Stomach (tissue), 9 donors: ENCODE measurements around the gene MPV17L2. TPM values are rescaled to one million over a fixed set of nuclear protein-coding genes. Genes with fewer than 3 reads are reported as not detected.
"Not testable (repeated sequence)": the region's sequence is repeated elsewhere in the genome, so short reads cannot be mapped to it uniquely, and the experiment has no call there.

Experiments used
- DNase-seq, 2 donors: peaks; one replicate each; pipeline versions ENCODE4 v3.0.0 to v3.0.0-alpha.2; 2013 to 2019
- H3K27ac ChIP-seq, 5 donors: fragments of 200-600 bp in 4 of 5; sonication (generic) in 4 of 5; one replicate each; pipeline ENCODE4 v1.5.1; 2013 to 2019; ENCODE audit warnings: mild to moderate bottlenecking in 1 of 5, moderate library complexity in 1 of 5
- H3K27me3 ChIP-seq, 3 donors: fragments of 200-600 bp; sonication (generic); one replicate each; pipeline ENCODE4 v1.5.1; 2017 to 2019; ENCODE audit warnings: mixed run types in 1 of 3
- H3K36me3 ChIP-seq, 4 donors: fragments of 200-600 bp; sonication (generic); 1 replicate in 3 of 4; 2 replicates in 1 of 4; pipeline ENCODE4 v1.5.1; 2016 to 2019
- H3K4me1 ChIP-seq, 4 donors: fragments of 200-600 bp; sonication (generic); one replicate each; pipeline ENCODE4 v1.5.1; 2016 to 2019
- H3K4me3 ChIP-seq, 4 donors: fragments of 200-600 bp; sonication (generic) in 3 of 4; one replicate each; pipeline ENCODE4 v1.5.1; 2016 to 2019; ENCODE audit warnings: mild to moderate bottlenecking in 1 of 4
- H3K9me3 ChIP-seq, 4 donors: fragments of 200-600 bp; sonication (generic); one replicate each; pipeline ENCODE4 v1.5.1; 2016 to 2019
- CTCF ChIP-seq, 7 experiments: fragments of 450-650 bp in 4 of 7; fragments of 200-600 bp in 3 of 7; sonication (generic) in 3 of 7; IDR thresholded peaks; one replicate each; pipeline ENCODE4 v1.5.1; 2016 to 2019; ENCODE audit warnings: antibody characterized with exemption in 7 of 7, control low read depth in 2 of 7, mild to moderate bottlenecking in 1 of 7
- EP300 ChIP-seq: sonication (generic); formaldehyde crosslinking; IDR thresholded peaks from one replicate; pipeline ENCODE4 v1.6.1; 2017; ENCODE audit warnings: antibody characterized with exemption
- POLR2A ChIP-seq, 4 donors: fragments of 450-650 bp; IDR thresholded peaks; one replicate each; pipeline ENCODE4 v1.6.1; 2016; ENCODE audit warnings: antibody characterized with exemption in 4 of 4, control low read depth in 2 of 4, mild to moderate bottlenecking in 1 of 4, moderate library complexity in 1 of 4
- POLR2AphosphoS5 ChIP-seq, 3 donors: sonication (generic); formaldehyde crosslinking; IDR thresholded peaks; one replicate each; pipeline ENCODE4 v1.6.1; 2016; ENCODE audit warnings: antibody characterized with exemption in 3 of 3
- WGBS, 5 donors: extraction: QIAGEN DNeasy Blood & Tissue Kit in 3 of 5; methylation state at CpG; one replicate each; pipeline versions ENCODE4 v1.1.5 to v1.1.7; 2013 to 2018; 5-methylcytosine and 5-hydroxymethylcytosine counted together
- intact Hi-C: fragments of 100-400 bp; cut with DNase I; formaldehyde crosslinking; loops from one replicate; pipeline ENCODE4 v1.15.1; 2023; ENCODE audit warnings: low total_unique reads
- polyA plus RNA-seq, 3 donors: library from polyadenylated mRNA; stranded (reverse); fragments of 200-250 nt; gene quantifications; one replicate each; pipeline ENCODE4 v1.2.3, GENCODE V29; 2013
- total RNA-seq, 5 donors: library from RNA; depleted of rRNA; stranded (reverse); fragments of >200 nt; gene quantifications; one replicate each; pipeline versions ENCODE4 v1.1.0 to v1.2.3, GENCODE V29; 2014 to 2016
- donor health status: healthy with polysubstance abuse.
- donor health status: Bipolar disorder and iron deficiency.
- donor health status: healthy.

The MPV17L2 gene
- total and polyA plus RNA-seq, 8 donors, result 5.9 to 200 (median 13.2) TPM

DNA sequence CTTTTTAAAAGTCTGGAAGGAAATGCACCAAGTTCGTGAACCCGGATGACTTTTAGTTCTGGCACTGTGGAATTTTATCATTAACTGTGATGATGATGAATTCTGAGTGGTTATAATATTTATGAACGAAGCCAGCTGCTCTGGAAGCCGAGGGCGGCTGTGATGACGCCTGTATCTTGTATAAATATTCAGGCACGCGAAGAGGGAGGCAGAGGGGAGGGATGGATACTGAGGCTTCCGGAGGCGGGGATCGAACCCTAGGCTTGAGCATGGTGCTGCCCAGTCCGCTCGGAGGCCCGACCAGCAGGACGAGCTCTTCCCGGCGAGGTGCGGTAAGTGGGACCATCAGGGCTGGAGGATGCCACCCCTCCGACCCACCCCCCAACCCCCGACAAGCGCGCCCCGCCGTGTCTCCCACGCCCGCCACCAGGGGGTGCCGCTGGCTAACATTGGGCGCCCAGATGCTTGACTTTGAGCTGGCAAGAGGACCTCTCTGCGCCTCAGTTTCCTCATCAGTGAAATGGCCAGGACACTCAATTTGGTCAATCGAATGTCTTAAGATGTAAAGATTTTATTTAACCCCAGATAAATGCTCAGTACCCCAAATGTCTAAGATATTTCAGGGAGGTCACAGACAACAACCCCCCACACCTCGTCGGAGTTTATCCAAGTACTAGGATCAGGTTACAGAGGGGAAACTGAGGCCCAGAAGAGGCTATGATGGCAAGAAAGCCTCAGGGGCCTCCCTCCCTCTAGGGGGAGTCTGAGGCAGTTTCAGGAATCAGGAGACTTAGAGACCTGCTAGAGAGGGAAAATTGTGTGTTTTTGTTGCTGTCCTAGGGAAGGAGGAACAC, 15.3 kb downstream of the MPV17L2 start:
- no peak for TF ChIP-seq EP300
- peak in 4 of 7 experiments; percentile 25 to 76 (median 66) for TF ChIP-seq CTCF (IDR thresholded peaks at IDR 0.05)
- peak in 1 of 3 donors; percentile 23 for TF ChIP-seq POLR2AphosphoS5 (IDR thresholded peaks at IDR 0.05)
- TF ChIP-seq POLR2A (IDR thresholded peaks at IDR 0.05), result no peak
- WGBS, 5 donors, result 13 to 21% (median 16%) methylated on average over 24 to 32 of the region's 32 CpGs
- intact Hi-C loops, result no loop called here
- Histone ChIP-seq H3K9me3 (no peaks in the 10 kb centered on the region), H3K27ac (peak overlapping the region in 2 of 5 donors; percentile 50 to 54), H3K4me3 (no peak overlapping the region), H3K36me3 (no peaks in the 10 kb centered on the region), H3K27me3 (peaks cover 0 to 13% (median 0%) of the 10 kb centered on the region in 3 donors), H3K4me1 (peaks cover 16 to 30% (median 19%) of the 10 kb centered on the region in 4 donors)
- DNase-seq, result peak in 1 of 2 donors; percentile 83

- not testable (repeated sequence) for DNase-seq, H3K36me3 ChIP-seq, H3K9me3 ChIP-seq, H3K27ac ChIP-seq, H3K4me3 ChIP-seq
- H3K4me1 ChIP-seq, result peaks cover 8 to 21% (median 14%) of the 10 kb centered on the region in 4 donors
- WGBS, 5 donors, result 85 to 92% (median 90%) methylated on average over 4 to 5 of the region's 5 CpGs
- peaks cover 0 to 13% (median 0%) of the 10 kb centered on the region in 3 donors for H3K27me3 ChIP-seq
- intact Hi-C loops, result loop anchor here (5.0 kb wide), 1 partner anchor 42 kb away; no protein-coding TSS in a partner anchor
Measured at GRCh38 chr19:18209912-18210311, 16.9 kb downstream of the MPV17L2 start.

DNA sequence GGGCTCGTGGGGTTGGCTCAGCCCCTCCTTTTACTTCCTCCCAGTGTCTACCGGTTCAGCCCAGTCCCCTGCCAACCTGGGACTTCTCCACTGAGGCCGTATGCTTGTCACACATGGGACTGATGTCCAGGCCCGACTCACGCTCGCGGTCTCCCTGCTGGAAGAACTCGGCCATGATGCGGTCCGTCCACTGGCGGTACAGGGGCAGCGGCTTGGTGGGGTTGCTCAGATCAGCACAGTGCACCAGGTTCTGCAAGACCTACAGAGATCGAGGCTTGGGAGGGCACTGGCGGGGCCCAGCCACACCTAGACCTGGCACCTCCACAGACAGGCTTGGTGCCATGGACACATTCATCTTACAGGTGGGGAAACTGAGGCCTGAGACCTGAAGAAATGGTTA, 18.7 kb downstream of the MPV17L2 start:
- no peak for DNase-seq
- Histone ChIP-seq H3K4me1 (peaks cover 0 to 11% (median 4%) of the 10 kb centered on the region in 4 donors), H3K27me3 (peaks cover 0 to 13% (median 0%) of the 10 kb centered on the region in 3 donors), H3K27ac (no peak overlapping the region), H3K9me3 (no peaks in the 10 kb centered on the region), H3K36me3 (no peaks in the 10 kb centered on the region), H3K4me3 (no peak overlapping the region)
- WGBS, 5 donors, result 80 to 88% (median 85%) methylated on average over 3 to 14 of the region's 14 CpGs
- no peak for TF ChIP-seq EP300
- no peak for TF ChIP-seq POLR2AphosphoS5 (IDR thresholded peaks at IDR 0.05)
- TF ChIP-seq POLR2A (IDR thresholded peaks at IDR 0.05), result no peak
- TF ChIP-seq CTCF (IDR thresholded peaks at IDR 0.05), result no peak
- intact Hi-C loops, result loop anchor here (5.0 kb wide), 1 partner anchor 41 kb away; no protein-coding TSS in a partner anchor

DNA sequence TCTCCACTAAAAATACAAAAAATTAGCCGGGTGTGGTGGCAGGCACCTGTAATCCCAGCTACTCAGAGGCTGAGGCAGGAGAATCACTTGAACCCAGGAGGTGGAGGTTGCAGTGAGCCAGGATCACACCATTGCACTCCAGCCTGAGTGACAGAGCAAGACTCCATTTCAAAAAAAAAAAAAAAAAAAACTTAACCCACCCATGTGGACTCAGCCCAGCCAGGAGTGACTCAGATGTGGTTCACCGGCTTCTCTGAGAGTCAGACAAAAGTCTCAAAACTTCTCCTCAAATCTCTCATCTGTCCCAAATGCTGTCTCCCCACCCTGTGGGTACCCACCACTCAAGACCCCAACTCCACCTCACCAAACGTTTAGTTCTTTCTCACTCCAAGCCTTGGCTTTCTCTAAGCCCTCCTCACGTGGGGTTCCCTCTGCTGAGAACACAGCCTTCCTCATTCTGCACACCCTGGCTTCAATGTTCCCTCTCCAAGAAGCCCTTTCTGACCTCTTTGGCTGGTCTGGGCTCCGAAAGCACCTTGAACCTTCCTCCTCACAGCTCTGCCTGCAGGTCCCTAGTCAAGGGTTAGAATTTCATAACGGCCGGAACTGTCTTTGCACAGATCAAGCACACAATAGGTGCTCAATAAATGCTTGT, 21.9 kb downstream of the MPV17L2 start:
- 61 to 66% (median 63%) methylated on average over 7 of the region's 7 CpGs for WGBS, 5 donors
- intact Hi-C loops, result loop anchor here (5.0 kb wide), 1 partner anchor 37 kb away; no protein-coding TSS in a partner anchor
- Histone ChIP-seq H3K36me3 (no peaks in the 10 kb centered on the region), H3K4me3 (no peak overlapping the region), H3K4me1 (no peaks in the 10 kb centered on the region), H3K9me3 (no peaks in the 10 kb centered on the region), H3K27me3 (peaks cover 0 to 3% (median 0%) of the 10 kb centered on the region in 3 donors), H3K27ac (no peak overlapping the region)
- TF ChIP-seq POLR2A (IDR thresholded peaks at IDR 0.05) (no peak), CTCF (IDR thresholded peaks at IDR 0.05) (no peak), EP300 (no peak), POLR2AphosphoS5 (IDR thresholded peaks at IDR 0.05) (no peak)
- DNase-seq, result no peak
